Ovary (tissue), 3 donors: Measurements from ENCODE around the gene ZNF70.

Experiments used
- EP300 ChIP-seq: sonication (generic); formaldehyde crosslinking; IDR thresholded peaks from one replicate; pipeline ENCODE4 v1.6.1; 2017; ENCODE audit warnings: antibody characterized with exemption
- POLR2A ChIP-seq: fragments of 450-650 bp; IDR thresholded peaks from one replicate; pipeline ENCODE4 v1.6.1; 2017; ENCODE audit warnings: antibody characterized with exemption, mild to moderate bottlenecking, moderate library complexity
- TF ChIP-seq, protein P1 (sequence below), 3 donors: fragments of 450-650 bp in 2 of 3; fragments of 200-600 bp in 1 of 3; IDR thresholded peaks; one replicate each; pipeline versions ENCODE4 v1.5.1 to v1.8.0; 2016 to 2022; ENCODE audit warnings: antibody characterized with exemption in 3 of 3, mild to moderate bottlenecking in 1 of 3
- donor health status: DM: no; HTN: no; CAD: no.

- TF ChIP-seq POLR2A = no peak
- TF ChIP-seq, protein P1, sequence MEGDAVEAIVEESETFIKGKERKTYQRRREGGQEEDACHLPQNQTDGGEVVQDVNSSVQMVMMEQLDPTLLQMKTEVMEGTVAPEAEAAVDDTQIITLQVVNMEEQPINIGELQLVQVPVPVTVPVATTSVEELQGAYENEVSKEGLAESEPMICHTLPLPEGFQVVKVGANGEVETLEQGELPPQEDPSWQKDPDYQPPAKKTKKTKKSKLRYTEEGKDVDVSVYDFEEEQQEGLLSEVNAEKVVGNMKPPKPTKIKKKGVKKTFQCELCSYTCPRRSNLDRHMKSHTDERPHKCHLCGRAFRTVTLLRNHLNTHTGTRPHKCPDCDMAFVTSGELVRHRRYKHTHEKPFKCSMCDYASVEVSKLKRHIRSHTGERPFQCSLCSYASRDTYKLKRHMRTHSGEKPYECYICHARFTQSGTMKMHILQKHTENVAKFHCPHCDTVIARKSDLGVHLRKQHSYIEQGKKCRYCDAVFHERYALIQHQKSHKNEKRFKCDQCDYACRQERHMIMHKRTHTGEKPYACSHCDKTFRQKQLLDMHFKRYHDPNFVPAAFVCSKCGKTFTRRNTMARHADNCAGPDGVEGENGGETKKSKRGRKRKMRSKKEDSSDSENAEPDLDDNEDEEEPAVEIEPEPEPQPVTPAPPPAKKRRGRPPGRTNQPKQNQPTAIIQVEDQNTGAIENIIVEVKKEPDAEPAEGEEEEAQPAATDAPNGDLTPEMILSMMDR (IDR thresholded peaks at IDR 0.05) = no peak
- no peak for TF ChIP-seq EP300
These were observed 61.5 kb downstream of the ZNF70 start for GRCh38 chr22:23689414-23689813.
